ENCODE measurements around the gene ADRA2B.
A peak's percentile ranks its signal among the peaks of the same experiment; 100 is the strongest.
"Not testable (repeated sequence)": the region's sequence is repeated elsewhere in the genome, so short reads cannot be mapped to it uniquely, and the experiment has no call there.

ADRA2B gene

DNA sequence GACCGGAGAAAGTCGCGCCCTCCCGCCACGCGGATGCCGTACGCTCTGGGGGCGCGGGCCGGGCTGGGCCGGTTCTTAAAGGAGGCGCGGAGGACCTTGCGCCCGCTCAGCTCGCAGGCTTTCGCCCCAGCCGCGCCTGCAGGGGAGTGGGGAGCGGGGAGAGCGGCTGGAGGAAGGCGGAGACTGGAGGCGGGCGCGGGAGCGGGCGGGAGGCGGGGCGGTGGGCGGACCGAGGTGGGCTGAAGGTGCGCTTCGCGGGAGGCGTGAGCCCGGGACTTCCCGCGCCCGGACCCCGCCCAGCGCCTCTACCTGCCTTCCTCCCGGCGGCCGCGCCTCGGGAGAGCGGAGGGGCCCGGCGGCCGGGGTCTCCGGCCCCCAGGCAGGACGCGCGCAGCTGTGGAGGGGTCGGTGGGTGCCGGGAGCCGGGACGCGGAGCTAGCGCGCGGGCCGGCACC, at the start of gene ADRA2B:
TSS of gene ADRA2B (minus strand) at position 148 of the 455 bp plus-strand sequence. CDS start 422 bp downstream, outside the sequence.
- DNase-seq = peak; percentile 15

DNA sequence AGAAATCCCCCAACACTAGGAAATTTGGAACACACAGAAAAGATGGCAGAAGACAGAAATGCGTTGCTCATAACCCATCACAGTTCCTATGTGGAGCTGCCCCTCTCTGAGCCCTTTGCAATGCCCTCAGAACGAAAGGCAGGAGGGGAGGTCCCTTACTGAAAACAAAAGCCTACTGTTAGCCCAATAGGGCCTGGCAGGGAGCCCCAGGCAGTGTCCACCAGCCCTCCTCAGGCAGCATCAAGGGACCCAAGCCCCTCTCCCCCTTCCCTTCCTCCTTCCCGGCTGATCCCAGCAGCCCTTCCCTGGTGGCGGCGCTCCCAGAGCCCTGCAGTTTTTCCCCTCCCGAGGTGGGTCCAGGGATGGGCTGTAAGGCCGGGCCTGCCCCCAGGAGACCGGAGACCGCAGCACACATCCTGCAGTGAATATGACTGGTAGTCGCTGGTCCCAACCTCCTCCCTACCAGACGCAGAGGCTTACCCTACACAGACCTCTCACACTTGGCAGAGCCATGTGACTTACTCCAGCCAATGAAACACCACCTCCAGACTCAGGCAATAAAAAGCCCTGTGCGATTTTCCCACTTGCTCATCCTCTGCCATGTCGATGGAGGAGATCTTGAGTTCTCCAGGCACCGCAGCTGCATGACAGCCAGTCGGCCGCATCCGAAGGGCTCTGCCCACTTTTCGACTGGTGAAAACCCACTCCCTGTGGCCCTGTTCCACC, 48.3 kb upstream of the ADRA2B start:
- no peak for DNase-seq

DNA sequence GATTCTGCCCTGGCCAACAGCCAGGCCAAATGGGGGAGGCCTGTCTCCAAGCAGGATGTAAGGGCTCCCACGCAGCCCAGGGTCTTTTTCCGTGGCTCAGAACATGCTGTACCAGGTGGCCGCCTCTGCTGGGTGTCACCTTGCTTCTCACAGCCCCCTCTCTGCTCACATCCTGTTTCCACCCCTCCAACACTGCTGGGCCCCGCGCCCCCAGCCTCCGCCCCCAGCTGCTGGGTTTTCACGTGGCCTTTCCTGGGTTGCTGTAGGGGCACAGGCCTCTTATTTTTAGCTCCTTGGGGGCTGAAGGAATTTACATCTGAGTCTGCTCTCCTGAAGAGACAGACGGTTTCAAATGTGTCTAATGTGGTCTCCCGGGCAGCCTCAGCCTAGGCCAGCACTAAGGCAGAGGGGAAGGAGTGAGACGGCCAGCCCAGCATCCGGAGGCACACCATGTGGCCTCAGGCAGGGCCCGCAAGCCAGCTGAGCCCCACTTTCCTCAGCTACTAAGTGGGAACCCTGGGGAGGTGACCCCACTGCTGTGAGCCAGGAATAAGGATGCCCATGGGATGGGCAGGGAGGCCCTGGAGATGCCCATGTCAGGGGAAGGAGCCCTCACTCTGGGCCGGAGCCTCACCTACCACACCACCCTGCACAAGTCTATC, 47.5 kb upstream of the ADRA2B start:
- no peak for DNase-seq

- no peak for DNase-seq
Observed at GRCh38 chr2:96163415-96163767, 47.0 kb upstream of the ADRA2B start.

DNA sequence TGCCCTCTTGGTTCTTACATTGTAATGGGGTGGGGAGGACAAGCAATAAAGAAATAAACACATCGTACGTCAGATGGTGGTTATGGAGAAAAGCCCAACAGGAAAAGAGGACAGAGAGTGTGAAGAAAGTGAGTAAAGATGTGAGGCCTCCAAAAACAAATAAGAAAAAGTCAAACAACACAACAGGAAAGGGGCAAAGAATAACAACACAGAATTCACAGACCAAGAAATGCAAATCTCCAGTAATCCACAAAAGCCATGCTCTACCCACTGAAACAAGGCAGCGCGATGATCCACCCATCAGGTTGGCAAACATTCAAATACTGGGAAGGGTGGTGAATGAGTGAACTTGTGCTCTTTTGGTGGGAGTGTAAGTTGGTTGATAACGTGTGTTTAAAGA, 45.5 kb upstream of the ADRA2B start:
- no peak for DNase-seq

GRCh38 chr2:96160366-96160765, 44.0 kb upstream of the ADRA2B start:
- DNase-seq = not testable (repeated sequence)

- DNase-seq = no peak
Observed at GRCh38 chr2:96159084-96159830, 42.9 kb upstream of the ADRA2B start.

DNA sequence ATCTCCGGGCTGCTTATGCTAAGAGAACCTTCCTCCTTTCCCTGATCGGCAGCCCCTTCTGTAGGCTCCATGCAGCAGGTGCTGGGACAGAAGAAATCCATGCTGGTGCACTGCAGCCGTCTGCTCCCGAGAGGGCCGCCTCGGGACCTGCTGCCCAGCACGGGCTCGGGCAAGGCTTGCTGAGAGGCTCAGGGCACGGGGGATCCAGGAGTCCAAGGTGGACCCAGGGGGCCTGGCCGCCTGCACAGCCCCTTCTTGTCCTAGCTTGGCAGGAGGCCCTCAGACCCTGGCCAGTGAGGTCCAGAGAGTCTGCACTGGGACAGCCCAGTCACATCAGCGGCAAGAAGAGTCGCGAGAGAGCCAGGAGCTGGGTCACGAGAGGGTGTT, 42.2 kb upstream of the ADRA2B start:
- no peak for DNase-seq

- DNase-seq = no peak
Observed at GRCh38 chr2:96157649-96158553, 41.5 kb upstream of the ADRA2B start.

GRCh38 chr2:96156926-96157648, 40.7 kb upstream of the ADRA2B start:
- DNase-seq = no peak

DNA sequence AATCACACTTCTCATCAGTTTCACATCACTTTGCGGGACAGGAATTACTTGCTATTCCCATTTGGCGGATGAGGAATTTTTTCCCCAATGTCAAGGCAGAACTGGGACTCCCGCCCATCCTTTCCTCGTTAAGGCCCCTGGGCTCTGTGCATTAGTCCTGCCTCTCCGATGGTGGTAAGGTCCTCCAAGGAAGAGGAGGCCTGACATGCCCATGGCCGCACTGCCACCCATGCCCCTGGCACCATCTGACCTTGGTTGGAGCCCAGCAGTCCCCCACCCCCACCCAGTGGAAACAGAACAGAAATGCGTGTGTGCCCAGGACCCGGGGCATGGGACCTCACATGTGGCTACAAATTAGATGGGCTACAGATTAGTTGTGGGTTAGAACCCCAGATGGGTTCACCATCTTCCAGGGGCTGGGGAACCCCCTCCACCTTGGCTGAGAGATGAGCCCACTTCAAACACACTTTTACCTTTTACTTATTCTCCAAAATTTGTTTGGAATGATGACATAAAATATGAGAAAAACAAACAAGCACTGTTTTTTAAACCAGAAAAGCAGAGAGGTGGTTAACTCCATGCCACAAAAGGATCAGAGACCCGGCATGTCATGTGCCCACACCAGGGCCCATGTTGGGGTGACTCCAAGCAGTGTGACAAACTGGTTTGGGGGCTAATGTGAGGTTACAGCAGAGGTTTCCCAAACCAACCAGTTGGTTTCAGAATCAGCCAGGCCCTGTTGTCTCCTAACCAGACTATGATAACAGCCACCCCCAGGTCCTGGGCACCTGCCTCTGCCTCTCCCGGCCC, 39.8 kb upstream of the ADRA2B start:
- DNase-seq = no peak

- DNase-seq = no peak
Observed at GRCh38 chr2:96154506-96155380, 38.4 kb upstream of the ADRA2B start.

DNA sequence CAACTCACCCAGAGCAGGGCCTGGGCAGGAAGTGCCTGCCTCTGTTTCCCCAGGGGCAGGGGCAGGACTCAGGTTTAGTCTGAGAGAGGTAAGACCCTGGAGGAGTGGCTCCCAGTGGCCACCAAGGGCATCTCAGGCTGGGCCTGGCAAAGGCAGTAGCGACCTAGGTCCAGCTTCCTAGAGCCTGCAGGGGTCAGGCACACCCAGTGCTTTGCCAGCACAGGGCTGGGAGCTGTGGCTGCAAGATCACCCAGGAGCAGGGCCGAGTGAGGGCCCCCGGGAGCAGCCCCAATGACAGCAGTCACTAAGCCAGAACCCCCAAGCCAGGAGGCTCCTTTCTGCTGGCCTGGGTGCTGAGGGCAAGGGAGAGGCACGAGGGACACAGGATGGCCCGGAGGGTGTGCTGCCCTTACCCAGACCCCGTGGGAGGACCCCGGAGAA, 37.6 kb upstream of the ADRA2B start:
- DNase-seq = no peak

GRCh38 chr2:96153291-96153713, 36.9 kb upstream of the ADRA2B start:
- no peak for DNase-seq

DNA sequence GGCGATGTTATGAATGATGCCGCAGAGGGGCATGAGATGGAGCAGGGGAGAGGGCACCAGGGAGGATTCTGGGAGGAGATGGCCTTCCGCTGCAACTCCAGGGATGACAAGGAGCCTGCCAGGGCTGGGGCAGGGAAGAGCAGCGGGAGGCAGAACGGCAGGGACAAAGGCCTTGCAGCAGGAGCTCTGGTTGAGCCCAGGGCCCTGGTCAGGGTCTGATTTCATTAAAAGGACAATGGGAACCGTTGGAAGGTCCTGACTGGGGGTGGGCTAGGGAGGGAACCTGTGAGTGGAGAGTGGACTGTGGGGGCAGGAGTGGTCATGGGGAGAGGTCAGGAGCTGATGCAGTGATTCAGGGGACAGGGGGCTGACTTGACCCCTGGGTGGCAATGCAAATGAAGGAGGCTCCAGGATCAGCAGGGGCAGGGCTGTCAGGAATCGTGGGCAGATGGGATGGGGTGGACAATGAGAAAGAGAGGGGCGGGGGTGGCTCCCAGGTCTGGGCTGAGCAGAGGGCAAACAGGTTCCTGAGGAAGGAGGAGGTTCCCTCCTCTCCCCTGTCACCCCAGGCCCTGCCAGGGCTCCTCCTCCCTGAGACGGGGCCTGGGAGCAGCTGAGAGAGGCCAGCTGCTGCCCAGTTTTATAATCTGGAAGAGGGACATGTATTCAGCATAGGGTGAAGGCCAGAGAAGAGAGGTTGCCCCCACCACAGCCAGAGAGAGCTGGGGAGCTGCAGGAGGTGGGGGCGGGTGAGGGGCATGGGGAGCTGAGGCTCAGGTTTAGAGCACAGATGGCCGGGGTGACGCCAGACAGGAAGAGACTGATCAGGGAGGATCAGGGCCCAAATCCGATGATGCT, 36.2 kb upstream of the ADRA2B start:
- no peak for DNase-seq

DNA sequence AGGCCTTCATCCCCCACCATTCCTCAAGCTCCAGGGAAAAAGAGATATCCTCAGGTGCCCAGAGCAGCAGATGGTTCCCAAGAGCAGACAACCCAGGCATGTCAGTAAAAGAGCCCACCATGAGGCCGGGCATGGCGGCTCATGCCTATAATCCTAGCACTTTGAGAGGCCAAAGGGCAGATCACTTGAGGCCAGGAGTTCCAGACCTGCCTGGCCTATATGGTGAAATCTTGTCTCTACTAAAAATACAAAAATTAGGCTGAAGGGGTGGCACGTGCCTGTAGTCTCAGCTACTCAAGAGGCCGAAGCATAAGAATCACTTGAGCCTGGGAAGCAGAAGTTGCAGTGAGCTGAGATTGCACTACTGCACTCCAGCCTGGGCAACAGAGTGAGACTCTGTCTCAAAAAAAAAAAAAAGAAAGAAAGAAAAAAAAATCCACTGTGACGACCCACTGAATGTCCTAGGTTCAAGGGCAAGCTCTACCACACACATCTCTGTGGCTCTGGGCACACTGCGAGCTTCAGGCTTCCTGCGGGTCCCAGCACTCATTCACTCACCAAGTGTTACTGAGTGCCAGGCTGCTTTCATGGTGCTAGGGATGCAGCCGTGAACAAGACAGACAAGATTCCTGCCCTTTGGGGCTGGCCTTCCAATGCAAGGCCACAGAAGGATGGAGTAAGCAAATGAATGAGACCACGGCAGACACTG, 35.4 kb upstream of the ADRA2B start:
- no peak for DNase-seq

GRCh38 chr2:96150791-96151594, 34.6 kb upstream of the ADRA2B start:
- DNase-seq = no peak
